WI38 (cell line): ENCODE data around the gene BCL2L11.

ENCODE experiments used
- H3K4me3 ChIP-seq: 2 replicates; pipeline ENCODE4 v1.5.1; 2011; ENCODE audit warnings: low read depth, mild to moderate bottlenecking, control low read depth, low read length
- CTCF ChIP-seq: IDR thresholded peaks from 2 replicates; pipeline ENCODE4 v1.5.1; 2012; ENCODE audit warnings: low read depth, mild to moderate bottlenecking, control low read depth, low read length

BCL2L11 gene

GRCh38 chr2:111176867-111177266 is 56.2 kb downstream of the BCL2L11 start:
- no peak overlapping the region for H3K4me3 ChIP-seq
- no peak for TF ChIP-seq CTCF

- H3K4me3 ChIP-seq, result no peak overlapping the region
- no peak for TF ChIP-seq CTCF
Observed at GRCh38 chr2:111178296-111178695, 57.6 kb downstream of the BCL2L11 start.

- no peak overlapping the region for H3K4me3 ChIP-seq
- no peak for TF ChIP-seq CTCF
Observed at GRCh38 chr2:111178730-111179405, 58.2 kb downstream of the BCL2L11 start.

GRCh38 chr2:111182121-111182520 is 61.4 kb downstream of the BCL2L11 start:
- no peak overlapping the region for H3K4me3 ChIP-seq
- TF ChIP-seq CTCF, result no peak

GRCh38 chr2:111182740-111183139 is 62.0 kb downstream of the BCL2L11 start:
- TF ChIP-seq CTCF, result no peak
- no peak overlapping the region for H3K4me3 ChIP-seq

GRCh38 chr2:111184725-111185310 is 64.1 kb downstream of the BCL2L11 start:
- TF ChIP-seq CTCF, result no peak
- H3K4me3 ChIP-seq, result no peak overlapping the region

- TF ChIP-seq CTCF, result no peak
- no peak overlapping the region for H3K4me3 ChIP-seq
Observed at GRCh38 chr2:111185361-111186022, 64.8 kb downstream of the BCL2L11 start.
